HepG2 (cell line): ENCODE results near the gene DDX50. TPM values are rescaled to one million over a fixed set of nuclear protein-coding genes. Genes with fewer than 3 reads are reported as not detected.
A peak's percentile ranks its signal among the peaks of the same experiment; 100 is the strongest.

Experiments used
- DNMT1 ChIP-seq: sonication (generic); formaldehyde crosslinking; IDR thresholded peaks from 2 replicates; pipeline ENCODE4 v1.5.1; 2020; ENCODE audit warnings: mild to moderate bottlenecking, missing genetic modification reagents
- GTF2F1 ChIP-seq: fragments of 150-350 bp; IDR thresholded peaks from 2 replicates; pipeline ENCODE4 v1.6.1; 2014; ENCODE audit warnings: low read length
- JARID2 ChIP-seq: sonication (generic); formaldehyde crosslinking; IDR thresholded peaks from 2 replicates; pipeline ENCODE4 v1.8.1; 2023; ENCODE audit warnings: missing genetic modification reagents, inconsistent platforms; ENCODE audit not compliant: insufficient replicate concordance
- PTBP1 ChIP-seq: fragments of 200-400 bp; formaldehyde crosslinking; IDR thresholded peaks from 2 replicates; pipeline ENCODE4 v1.6.1; 2018; ENCODE audit warnings: low read length, low read depth; ENCODE audit not compliant: poor library complexity, severe bottlenecking
- SIX1 ChIP-seq: sonication (generic); formaldehyde crosslinking; IDR thresholded peaks from 2 replicates; pipeline ENCODE4 v1.4.0; 2020; ENCODE audit warnings: missing genetic modification reagents, borderline replicate concordance
- SMAD9 ChIP-seq: sonication (generic); formaldehyde crosslinking; IDR thresholded peaks from 2 replicates; pipeline ENCODE4 v1.5.1; 2020; ENCODE audit warnings: mild to moderate bottlenecking, missing genetic modification reagents
- TBX2 ChIP-seq: sonication (generic); formaldehyde crosslinking; IDR thresholded peaks from 2 replicates; pipeline ENCODE4 v1.5.0; 2020; ENCODE audit warnings: missing genetic modification reagents, mild to moderate bottlenecking, borderline replicate concordance
- YEATS2 ChIP-seq: sonication (generic); formaldehyde crosslinking; IDR thresholded peaks from 2 replicates; pipeline ENCODE4 v1.4.0; 2020; ENCODE audit warnings: missing genetic modification reagents, borderline replicate concordance
- ZFP1 ChIP-seq: IDR thresholded peaks from 2 replicates; pipeline ENCODE4 v1.6.1; 2016
- ZNF138 ChIP-seq: sonication (generic); formaldehyde crosslinking; IDR thresholded peaks from 2 replicates; pipeline ENCODE4 v1.5.0; 2020; ENCODE audit warnings: mild to moderate bottlenecking, low read depth, missing genetic modification reagents
- ZNF761 ChIP-seq: sonication (generic); formaldehyde crosslinking; conservative IDR thresholded peaks from 2 replicates; pipeline ENCODE4 v1.4.0; 2020; ENCODE audit warnings: mild to moderate bottlenecking, missing genetic modification reagents
- polyA plus RNA-seq, 8 experiments: library from polyadenylated mRNA; depleted of rRNA in 3 of 8; stranded (reverse) in 7 of 8; unstranded in 1 of 8; fragments of >200 nt; fragmentation: Illumina TruSeq in 4 of 8; extraction: Trizol in 4 of 8; gene quantifications; 2 replicates each; pipeline versions ENCODE4 v1.2.1 to v1.2.3, GENCODE V29; 2011 to 2016; ENCODE audit warnings: low read depth in 4 of 8, missing spikeins in 1 of 8, mixed read lengths in 1 of 8; ENCODE audit not compliant: insufficient read depth in 1 of 8
- total RNA-seq, 5 experiments: library from RNA; depleted of rRNA; stranded (reverse); fragments of >200 nt; fragmentation: Illumina TruSeq; extraction: Trizol; gene quantifications; 2 replicates each; pipeline ENCODE4 v1.2.3, GENCODE V29; 2016; ENCODE audit warnings: low read depth in 1 of 5
- TF ChIP-seq, protein P1 (sequence below): sonication (generic); formaldehyde crosslinking; IDR thresholded peaks from 2 replicates; pipeline ENCODE4 v1.4.0; 2020; ENCODE audit warnings: missing genetic modification reagents, borderline replicate concordance
- TF ChIP-seq, protein P2 (sequence below): sonication (generic); formaldehyde crosslinking; IDR thresholded peaks from 2 replicates; pipeline ENCODE4 v1.5.0; 2020; ENCODE audit warnings: mild to moderate bottlenecking, missing genetic modification reagents
- TF ChIP-seq, protein P3 (sequence below): sonication (generic); formaldehyde crosslinking; IDR thresholded peaks from 2 replicates; pipeline ENCODE4 v1.8.0; 2022; ENCODE audit warnings: mild to moderate bottlenecking, missing genetic modification reagents, moderate library complexity
- TF ChIP-seq, protein P4 (sequence below): sonication (generic); formaldehyde crosslinking; IDR thresholded peaks from 2 replicates; pipeline ENCODE4 v1.8.0; 2023; ENCODE audit warnings: mild to moderate bottlenecking, missing genetic modification reagents
- TF ChIP-seq, protein P5 (sequence below): sonication (generic); formaldehyde crosslinking; IDR thresholded peaks from 2 replicates; pipeline ENCODE4 v1.5.0; 2020; ENCODE audit warnings: missing genetic modification reagents
- TF ChIP-seq, protein P6 (sequence below): sonication (generic); formaldehyde crosslinking; IDR thresholded peaks from 2 replicates; pipeline ENCODE4 v1.4.0; 2020; ENCODE audit warnings: missing genetic modification reagents

The DDX50 gene
- total and polyA plus RNA-seq, 2 of the 13 experiments (the other 11 are each of a cell fraction or from before 2014, with no cell fraction given) = 19.0 to 38.2 TPM

DNA sequence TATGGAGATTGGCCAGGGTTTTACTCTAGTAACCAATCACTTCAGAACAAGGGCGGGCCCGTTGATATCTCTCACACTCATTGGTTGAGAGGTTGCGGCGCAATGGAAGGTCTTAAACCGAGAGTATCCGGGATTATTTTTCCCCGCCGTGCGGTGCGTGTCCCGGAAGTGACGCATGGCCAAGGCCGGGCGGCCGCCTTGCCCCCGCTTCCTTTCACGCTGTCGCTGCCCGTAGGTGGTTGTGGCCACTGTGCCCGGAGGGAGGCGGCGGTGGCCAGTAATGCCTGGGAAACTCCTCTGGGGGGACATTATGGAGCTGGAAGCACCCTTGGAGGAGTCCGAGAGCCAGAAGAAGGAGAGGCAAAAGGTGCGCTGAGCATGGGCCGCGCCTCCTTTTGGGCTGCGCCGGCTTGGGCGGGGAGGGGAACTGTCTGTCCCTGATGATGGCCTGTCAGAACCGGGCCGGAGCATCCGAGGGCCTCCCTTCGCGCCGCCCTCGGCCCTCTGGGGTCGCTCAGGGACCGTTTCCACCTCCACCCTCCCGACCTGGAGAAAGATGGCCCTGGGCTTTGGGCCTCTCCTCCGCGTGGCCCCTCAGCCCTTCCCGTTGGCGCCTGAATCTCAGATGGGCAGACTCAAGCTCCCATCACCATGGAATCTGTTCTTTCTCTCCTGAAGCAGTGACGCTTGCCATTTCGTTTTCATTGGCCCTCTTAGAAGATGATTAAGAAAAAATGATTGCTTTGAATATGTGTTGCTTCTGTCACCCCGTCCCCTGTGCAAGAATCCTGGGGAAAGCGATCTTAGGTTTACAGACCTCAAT, at the start of gene DDX50 (continued):
- TF ChIP-seq, protein P1, sequence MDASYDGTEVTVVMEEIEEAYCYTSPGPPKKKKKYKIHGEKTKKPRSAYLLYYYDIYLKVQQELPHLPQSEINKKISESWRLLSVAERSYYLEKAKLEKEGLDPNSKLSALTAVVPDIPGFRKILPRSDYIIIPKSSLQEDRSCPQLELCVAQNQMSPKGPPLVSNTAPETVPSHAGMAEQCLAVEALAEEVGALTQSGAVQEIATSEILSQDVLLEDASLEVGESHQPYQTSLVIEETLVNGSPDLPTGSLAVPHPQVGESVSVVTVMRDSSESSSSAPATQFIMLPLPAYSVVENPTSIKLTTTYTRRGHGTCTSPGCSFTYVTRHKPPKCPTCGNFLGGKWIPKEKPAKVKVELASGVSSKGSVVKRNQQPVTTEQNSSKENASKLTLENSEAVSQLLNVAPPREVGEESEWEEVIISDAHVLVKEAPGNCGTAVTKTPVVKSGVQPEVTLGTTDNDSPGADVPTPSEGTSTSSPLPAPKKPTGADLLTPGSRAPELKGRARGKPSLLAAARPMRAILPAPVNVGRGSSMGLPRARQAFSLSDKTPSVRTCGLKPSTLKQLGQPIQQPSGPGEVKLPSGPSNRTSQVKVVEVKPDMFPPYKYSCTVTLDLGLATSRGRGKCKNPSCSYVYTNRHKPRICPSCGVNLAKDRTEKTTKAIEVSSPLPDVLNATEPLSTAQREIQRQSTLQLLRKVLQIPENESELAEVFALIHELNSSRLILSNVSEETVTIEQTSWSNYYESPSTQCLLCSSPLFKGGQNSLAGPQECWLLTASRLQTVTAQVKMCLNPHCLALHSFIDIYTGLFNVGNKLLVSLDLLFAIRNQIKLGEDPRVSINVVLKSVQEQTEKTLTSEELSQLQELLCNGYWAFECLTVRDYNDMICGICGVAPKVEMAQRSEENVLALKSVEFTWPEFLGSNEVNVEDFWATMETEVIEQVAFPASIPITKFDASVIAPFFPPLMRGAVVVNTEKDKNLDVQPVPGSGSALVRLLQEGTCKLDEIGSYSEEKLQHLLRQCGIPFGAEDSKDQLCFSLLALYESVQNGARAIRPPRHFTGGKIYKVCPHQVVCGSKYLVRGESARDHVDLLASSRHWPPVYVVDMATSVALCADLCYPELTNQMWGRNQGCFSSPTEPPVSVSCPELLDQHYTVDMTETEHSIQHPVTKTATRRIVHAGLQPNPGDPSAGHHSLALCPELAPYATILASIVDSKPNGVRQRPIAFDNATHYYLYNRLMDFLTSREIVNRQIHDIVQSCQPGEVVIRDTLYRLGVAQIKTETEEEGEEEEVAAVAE (CRISPR knock-in tag) = 0 out of 2 replicates have a peak, but pooled peaks have one; percentile 4
- TF ChIP-seq, protein P2, sequence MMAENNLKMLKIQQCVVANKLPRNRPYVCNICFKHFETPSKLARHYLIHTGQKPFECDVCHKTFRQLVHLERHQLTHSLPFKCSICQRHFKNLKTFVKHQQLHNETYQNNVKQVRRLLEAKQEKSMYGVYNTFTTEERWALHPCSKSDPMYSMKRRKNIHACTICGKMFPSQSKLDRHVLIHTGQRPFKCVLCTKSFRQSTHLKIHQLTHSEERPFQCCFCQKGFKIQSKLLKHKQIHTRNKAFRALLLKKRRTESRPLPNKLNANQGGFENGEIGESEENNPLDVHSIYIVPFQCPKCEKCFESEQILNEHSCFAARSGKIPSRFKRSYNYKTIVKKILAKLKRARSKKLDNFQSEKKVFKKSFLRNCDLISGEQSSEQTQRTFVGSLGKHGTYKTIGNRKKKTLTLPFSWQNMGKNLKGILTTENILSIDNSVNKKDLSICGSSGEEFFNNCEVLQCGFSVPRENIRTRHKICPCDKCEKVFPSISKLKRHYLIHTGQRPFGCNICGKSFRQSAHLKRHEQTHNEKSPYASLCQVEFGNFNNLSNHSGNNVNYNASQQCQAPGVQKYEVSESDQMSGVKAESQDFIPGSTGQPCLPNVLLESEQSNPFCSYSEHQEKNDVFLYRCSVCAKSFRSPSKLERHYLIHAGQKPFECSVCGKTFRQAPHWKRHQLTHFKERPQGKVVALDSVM = peak; percentile 59
- TF ChIP-seq, protein P3, sequence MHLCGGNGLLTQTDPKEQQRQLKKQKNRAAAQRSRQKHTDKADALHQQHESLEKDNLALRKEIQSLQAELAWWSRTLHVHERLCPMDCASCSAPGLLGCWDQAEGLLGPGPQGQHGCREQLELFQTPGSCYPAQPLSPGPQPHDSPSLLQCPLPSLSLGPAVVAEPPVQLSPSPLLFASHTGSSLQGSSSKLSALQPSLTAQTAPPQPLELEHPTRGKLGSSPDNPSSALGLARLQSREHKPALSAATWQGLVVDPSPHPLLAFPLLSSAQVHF = 0 out of 2 replicates have a peak, but pooled peaks have one; percentile 41
- peak; percentile 40 for TF ChIP-seq JARID2 (CRISPR knock-in tag)
- TF ChIP-seq GTF2F1 = 0 out of 2 replicates have a peak, but pooled peaks have one; percentile 8
- no peak for TF ChIP-seq DNMT1
- peak; percentile 71; the same call in 1 of the 2 replicates for TF ChIP-seq YEATS2 (CRISPR knock-in tag)
- TF ChIP-seq ZFP1 (CRISPR knock-in tag) = 0 out of 2 replicates have a peak, but pooled peaks have one; percentile 4
- TF ChIP-seq ZNF761 (CRISPR knock-in tag) = 0 out of 2 replicates have a peak, but pooled peaks have one; percentile 7
- TF ChIP-seq PTBP1 = no peak
- TF ChIP-seq SIX1 (CRISPR knock-in tag) = no peak
- TF ChIP-seq ZNF138 (CRISPR knock-in tag) = no peak
- TF ChIP-seq, protein P4, sequence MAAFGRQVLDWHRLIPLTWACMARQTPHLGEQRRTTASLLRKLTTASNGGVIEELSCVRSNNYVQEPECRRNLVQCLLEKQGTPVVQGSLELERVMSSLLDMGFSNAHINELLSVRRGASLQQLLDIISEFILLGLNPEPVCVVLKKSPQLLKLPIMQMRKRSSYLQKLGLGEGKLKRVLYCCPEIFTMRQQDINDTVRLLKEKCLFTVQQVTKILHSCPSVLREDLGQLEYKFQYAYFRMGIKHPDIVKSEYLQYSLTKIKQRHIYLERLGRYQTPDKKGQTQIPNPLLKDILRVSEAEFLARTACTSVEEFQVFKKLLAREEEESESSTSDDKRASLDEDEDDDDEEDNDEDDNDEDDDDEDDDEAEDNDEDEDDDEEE (CRISPR knock-in tag) = 0 out of 2 replicates have a peak, but pooled peaks have one; percentile 8
- peak; percentile 36; the same call in 1 of the 2 replicates for TF ChIP-seq TBX2 (CRISPR knock-in tag)
- TF ChIP-seq SMAD9 (CRISPR knock-in tag) = no peak
- TF ChIP-seq, protein P5, sequence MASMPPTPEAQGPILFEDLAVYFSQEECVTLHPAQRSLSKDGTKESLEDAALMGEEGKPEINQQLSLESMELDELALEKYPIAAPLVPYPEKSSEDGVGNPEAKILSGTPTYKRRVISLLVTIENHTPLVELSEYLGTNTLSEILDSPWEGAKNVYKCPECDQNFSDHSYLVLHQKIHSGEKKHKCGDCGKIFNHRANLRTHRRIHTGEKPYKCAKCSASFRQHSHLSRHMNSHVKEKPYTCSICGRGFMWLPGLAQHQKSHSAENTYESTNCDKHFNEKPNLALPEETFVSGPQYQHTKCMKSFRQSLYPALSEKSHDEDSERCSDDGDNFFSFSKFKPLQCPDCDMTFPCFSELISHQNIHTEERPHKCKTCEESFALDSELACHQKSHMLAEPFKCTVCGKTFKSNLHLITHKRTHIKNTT (CRISPR knock-in tag) = no peak
- TF ChIP-seq, protein P6, sequence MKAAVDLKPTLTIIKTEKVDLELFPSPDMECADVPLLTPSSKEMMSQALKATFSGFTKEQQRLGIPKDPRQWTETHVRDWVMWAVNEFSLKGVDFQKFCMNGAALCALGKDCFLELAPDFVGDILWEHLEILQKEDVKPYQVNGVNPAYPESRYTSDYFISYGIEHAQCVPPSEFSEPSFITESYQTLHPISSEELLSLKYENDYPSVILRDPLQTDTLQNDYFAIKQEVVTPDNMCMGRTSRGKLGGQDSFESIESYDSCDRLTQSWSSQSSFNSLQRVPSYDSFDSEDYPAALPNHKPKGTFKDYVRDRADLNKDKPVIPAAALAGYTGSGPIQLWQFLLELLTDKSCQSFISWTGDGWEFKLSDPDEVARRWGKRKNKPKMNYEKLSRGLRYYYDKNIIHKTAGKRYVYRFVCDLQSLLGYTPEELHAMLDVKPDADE (CRISPR knock-in tag) = 0 out of 2 replicates have a peak, but pooled peaks have one; percentile 2
